CD8-positive, alpha-beta memory T cell (primary cell): ENCODE data around the gene ULK4. TPM values are rescaled to one million over a fixed set of nuclear protein-coding genes. Genes with fewer than 3 reads are reported as not detected.

Experiments used
- CTCF ChIA-PET: fragments of 350-600 bp; sonication (Branson Sonifier 250); formaldehyde crosslinking; loops from one replicate; lab custom pipeline; 2021; ENCODE audit warnings: antibody characterized with exemption; lab: Charles Lee
- POLR2A ChIA-PET: fragments of 350-600 bp; sonication (Branson Sonifier 250); formaldehyde crosslinking; loops from one replicate; lab custom pipeline; 2021; ENCODE audit warnings: antibody characterized with exemption; lab: Charles Lee
- DNase-seq, 5 donors: peaks; one replicate each; pipeline versions ENCODE4 v3.0.0 to v3.0.0-alpha.2; 2020 to 2022; ENCODE audit warnings: mixed read lengths in 1 of 5
- H3K27ac ChIP-seq: one replicate; pipeline ENCODE4 v1.7.0; 2013; ENCODE audit warnings: low read depth, mild to moderate bottlenecking, low read length, moderate library complexity
- H3K27me3 ChIP-seq: 2 replicates; pipeline ENCODE4 v1.7.0; 2013; ENCODE audit warnings: low read length, mild to moderate bottlenecking; ENCODE audit not compliant: insufficient read depth, poor library complexity, severe bottlenecking
- H3K36me3 ChIP-seq: 2 replicates; pipeline ENCODE4 v1.7.0; 2013; ENCODE audit warnings: mild to moderate bottlenecking, low read length, moderate library complexity; ENCODE audit not compliant: insufficient read depth
- H3K4me1 ChIP-seq: 2 replicates; pipeline ENCODE4 v1.7.0; 2013; ENCODE audit warnings: mild to moderate bottlenecking, low read length, moderate library complexity; ENCODE audit not compliant: insufficient read depth
- H3K4me3 ChIP-seq: 2 replicates; pipeline ENCODE4 v1.7.0; 2013; ENCODE audit warnings: mild to moderate bottlenecking, low read length
- H3K9me3 ChIP-seq: 2 replicates; pipeline ENCODE4 v1.7.0; 2013; ENCODE audit warnings: mild to moderate bottlenecking, low read length
- H3K27ac Mint-ChIP-seq, 8 donors: one replicate each; pipeline ENCODE4 v1.8.0; 2020 to 2021; ENCODE audit warnings: mixed read lengths in 8 of 8, mild to moderate bottlenecking in 6 of 8, inconsistent platforms in 3 of 8, moderate library complexity in 3 of 8
- H3K27me3 Mint-ChIP-seq, 2 donors: one replicate each; pipeline ENCODE4 v1.8.0; 2020 to 2021; ENCODE audit warnings: mixed read lengths in 2 of 2, mild to moderate bottlenecking in 1 of 2, moderate library complexity in 1 of 2
- H3K36me3 Mint-ChIP-seq, 3 donors: one replicate each; pipeline ENCODE4 v1.8.0; 2020 to 2021; ENCODE audit warnings: mixed read lengths in 3 of 3, inconsistent platforms in 1 of 3, mild to moderate bottlenecking in 1 of 3
- H3K4me1 Mint-ChIP-seq, 3 donors: one replicate each; pipeline ENCODE4 v1.8.0; 2020 to 2021; ENCODE audit warnings: mixed read lengths in 3 of 3, inconsistent platforms in 1 of 3, mild to moderate bottlenecking in 1 of 3
- H3K4me3 Mint-ChIP-seq, 7 donors: one replicate each; pipeline ENCODE4 v1.8.0; 2020 to 2021; ENCODE audit warnings: mixed read lengths in 7 of 7, mild to moderate bottlenecking in 6 of 7, moderate library complexity in 4 of 7, inconsistent platforms in 2 of 7
- H3K9me3 Mint-ChIP-seq, 5 donors: one replicate each; pipeline ENCODE4 v1.8.0; 2020 to 2022; ENCODE audit warnings: mixed read lengths in 5 of 5, mild to moderate bottlenecking in 3 of 5, moderate library complexity in 2 of 5, inconsistent platforms in 1 of 5
- polyA plus RNA-seq: library from polyadenylated mRNA; unstranded; fragments of 300-500 nt; fragmentation: Illumina TruSeq; gene quantifications from one replicate; pipeline ENCODE4 v1.2.3, GENCODE V29; 2021
- total RNA-seq, 2 experiments: library from RNA; stranded (reverse); gene quantifications; one replicate each; pipeline ENCODE4 v1.2.3, GENCODE V29; 2021

The ULK4 gene
- total and polyA plus RNA-seq, 3 experiments from 2014 or later: 10.4 to 12.7 (median 12.3) TPM

GRCh38 chr3:41243183-41243582, 718.7 kb downstream of the ULK4 start:
- no peak overlapping the region for H3K4me3 Mint-ChIP-seq
- no peak for DNase-seq
- no peak overlapping the region for H3K27ac ChIP-seq
- no peaks in the 10 kb centered on the region for H3K4me1 Mint-ChIP-seq
- ChIA-PET CTCF (no interaction called here), POLR2A (no interaction called here)
- H3K9me3 Mint-ChIP-seq: no peaks in the 10 kb centered on the region
- H3K27me3 ChIP-seq: no peaks in the 10 kb centered on the region
- H3K36me3 ChIP-seq: peaks cover 12% of the 10 kb centered on the region
- H3K4me1 ChIP-seq: no peaks in the 10 kb centered on the region
- no peaks in the 10 kb centered on the region for H3K9me3 ChIP-seq
- no peak overlapping the region for H3K4me3 ChIP-seq
- H3K27ac Mint-ChIP-seq: peak overlapping the region in 3 of 8 donors; percentile 7 to 49 (median 9)
- no peaks in the 10 kb centered on the region for H3K27me3 Mint-ChIP-seq
- H3K36me3 Mint-ChIP-seq: peaks cover 6 to 47% (median 16%) of the 10 kb centered on the region in 3 donors

GRCh38 chr3:41241800-41242571, 719.9 kb downstream of the ULK4 start:
- H3K36me3 ChIP-seq: peaks cover 24% of the 10 kb centered on the region
- POLR2A ChIA-PET: no interaction called here

GRCh38 chr3:41241161-41241560, 720.7 kb downstream of the ULK4 start:
- H3K36me3 Mint-ChIP-seq: peaks cover 16 to 66% (median 23%) of the 10 kb centered on the region in 3 donors
- Histone ChIP-seq H3K4me3 (no peak overlapping the region), H3K27ac (no peak overlapping the region), H3K9me3 (no peaks in the 10 kb centered on the region), H3K4me1 (no peaks in the 10 kb centered on the region), H3K36me3 (peaks cover 31% of the 10 kb centered on the region), H3K27me3 (no peaks in the 10 kb centered on the region)
- no peak for DNase-seq
- H3K9me3 Mint-ChIP-seq: no peaks in the 10 kb centered on the region
- peak overlapping the region in 3 of 8 donors; percentile 4 to 30 (median 9) for H3K27ac Mint-ChIP-seq
- H3K4me3 Mint-ChIP-seq: no peak overlapping the region
- no peaks in the 10 kb centered on the region for H3K27me3 Mint-ChIP-seq
- peaks cover 0 to 2% (median 0%) of the 10 kb centered on the region in 3 donors for H3K4me1 Mint-ChIP-seq
- CTCF ChIA-PET: interaction anchor here (1.3 kb wide), 1 partner anchor 31 kb away, joined by 3 read pairs; no protein-coding TSS in a partner anchor
- POLR2A ChIA-PET: no interaction called here

More at GRCh38 chr3:41241800-41242571, 719.9 kb downstream of the ULK4 start:
- H3K27ac ChIP-seq: no peak overlapping the region
- Mint-ChIP-seq H3K4me1 (peaks cover 0 to 2% (median 0%) of the 10 kb centered on the region in 3 donors), H3K9me3 (no peaks in the 10 kb centered on the region), H3K4me3 (no peak overlapping the region), H3K36me3 (peaks cover 13 to 59% (median 23%) of the 10 kb centered on the region in 3 donors), H3K27ac (peak overlapping the region in 5 of 8 donors; percentile 4 to 45 (median 13)), H3K27me3 (no peaks in the 10 kb centered on the region)
- DNase-seq: no peak
- no peaks in the 10 kb centered on the region for H3K9me3 ChIP-seq
- CTCF ChIA-PET: interaction anchor here (1.3 kb wide), 1 partner anchor 32 kb away, joined by 3 read pairs; no protein-coding TSS in a partner anchor
- H3K4me3 ChIP-seq: no peak overlapping the region
- no peaks in the 10 kb centered on the region for H3K27me3 ChIP-seq
- no peaks in the 10 kb centered on the region for H3K4me1 ChIP-seq

- Mint-ChIP-seq H3K4me1 (peaks cover 0 to 2% (median 0%) of the 10 kb centered on the region in 3 donors), H3K9me3 (no peaks in the 10 kb centered on the region), H3K27me3 (no peaks in the 10 kb centered on the region), H3K4me3 (no peak overlapping the region), H3K36me3 (peaks cover 16 to 73% (median 32%) of the 10 kb centered on the region in 3 donors), H3K27ac (peak overlapping the region in 2 of 8 donors; percentile 68 to 85)
- no peak for DNase-seq
- ChIA-PET CTCF (no interaction called here), POLR2A (interaction anchor here (0.6 kb wide), 2 partner anchors 112 to 1306 kb away, joined by 3 to 4 read pairs; no protein-coding TSS in a partner anchor)
- Histone ChIP-seq H3K27ac (no peak overlapping the region), H3K27me3 (no peaks in the 10 kb centered on the region), H3K36me3 (peaks cover 46% of the 10 kb centered on the region), H3K4me3 (no peak overlapping the region), H3K4me1 (no peaks in the 10 kb centered on the region), H3K9me3 (no peaks in the 10 kb centered on the region)
Observed at GRCh38 chr3:41239587-41239986, 722.3 kb downstream of the ULK4 start.

GRCh38 chr3:41237907-41238306, 724.0 kb downstream of the ULK4 start:
- no peak for DNase-seq
- Mint-ChIP-seq H3K4me1 (peaks cover 0 to 2% (median 0%) of the 10 kb centered on the region in 3 donors), H3K36me3 (peaks cover 16 to 90% (median 40%) of the 10 kb centered on the region in 3 donors), H3K27ac (peak overlapping the region in 3 of 8 donors; percentile 13 to 34 (median 29)), H3K9me3 (no peaks in the 10 kb centered on the region), H3K27me3 (no peaks in the 10 kb centered on the region), H3K4me3 (no peak overlapping the region)
- POLR2A ChIA-PET: no interaction called here
- H3K9me3 ChIP-seq: no peaks in the 10 kb centered on the region
- H3K27ac ChIP-seq: no peak overlapping the region
- CTCF ChIA-PET: no interaction called here
- no peaks in the 10 kb centered on the region for H3K27me3 ChIP-seq
- no peak overlapping the region for H3K4me3 ChIP-seq
- H3K4me1 ChIP-seq: no peaks in the 10 kb centered on the region
- H3K36me3 ChIP-seq: peaks cover 63% of the 10 kb centered on the region

- no peak overlapping the region for H3K27ac ChIP-seq
- CTCF ChIA-PET: interaction anchor here (1.4 kb wide), 1 partner anchor 34 kb away, joined by 3 read pairs; no protein-coding TSS in a partner anchor
- peak overlapping the region in 1 of 8 donors; percentile 35 for H3K27ac Mint-ChIP-seq
- no peaks in the 10 kb centered on the region for H3K9me3 ChIP-seq
- no peaks in the 10 kb centered on the region for H3K4me1 ChIP-seq
- DNase-seq: no peak
- no peaks in the 10 kb centered on the region for H3K9me3 Mint-ChIP-seq
- POLR2A ChIA-PET: no interaction called here
- H3K36me3 ChIP-seq: peaks cover 70% of the 10 kb centered on the region
- H3K27me3 ChIP-seq: no peaks in the 10 kb centered on the region
- no peak overlapping the region for H3K4me3 ChIP-seq
- H3K4me3 Mint-ChIP-seq: no peak overlapping the region
- H3K36me3 Mint-ChIP-seq: peaks cover 16 to 96% (median 42%) of the 10 kb centered on the region in 3 donors
- H3K27me3 Mint-ChIP-seq: no peaks in the 10 kb centered on the region
- peaks cover 0 to 3% (median 0%) of the 10 kb centered on the region in 3 donors for H3K4me1 Mint-ChIP-seq
Observed at GRCh38 chr3:41236228-41236627, 725.7 kb downstream of the ULK4 start.

- H3K9me3 ChIP-seq: no peaks in the 10 kb centered on the region
- H3K9me3 Mint-ChIP-seq: no peaks in the 10 kb centered on the region
- H3K27me3 Mint-ChIP-seq: no peaks in the 10 kb centered on the region
- POLR2A ChIA-PET: no interaction called here
- no peak overlapping the region for H3K4me3 Mint-ChIP-seq
- peaks cover 16 to 95% (median 39%) of the 10 kb centered on the region in 3 donors for H3K36me3 Mint-ChIP-seq
- H3K4me1 Mint-ChIP-seq: peaks cover 4 to 9% (median 6%) of the 10 kb centered on the region in 3 donors
- CTCF ChIA-PET: interaction anchor here (1.4 kb wide), 1 partner anchor 32 kb away, joined by 3 read pairs; no protein-coding TSS in a partner anchor
- no peak for DNase-seq
- H3K27ac Mint-ChIP-seq: peak overlapping the region in 1 of 8 donors; percentile 11
- peaks cover 77% of the 10 kb centered on the region for H3K36me3 ChIP-seq
- no peaks in the 10 kb centered on the region for H3K27me3 ChIP-seq
- no peak overlapping the region for H3K4me3 ChIP-seq
- no peak overlapping the region for H3K27ac ChIP-seq
- H3K4me1 ChIP-seq: no peaks in the 10 kb centered on the region
Observed at GRCh38 chr3:41234823-41235721, 726.8 kb downstream of the ULK4 start.
